Measurements from ENCODE around the gene AOPEP. TPM values are rescaled to one million over a fixed set of nuclear protein-coding genes. Genes with fewer than 3 reads are reported as not detected.

Gene AOPEP
- total and polyA plus RNA-seq, 2 of the 13 experiments (the other 11 are each of a cell fraction or from before 2014, with no cell fraction given) = 22.2 to 41.6 TPM

DNA sequence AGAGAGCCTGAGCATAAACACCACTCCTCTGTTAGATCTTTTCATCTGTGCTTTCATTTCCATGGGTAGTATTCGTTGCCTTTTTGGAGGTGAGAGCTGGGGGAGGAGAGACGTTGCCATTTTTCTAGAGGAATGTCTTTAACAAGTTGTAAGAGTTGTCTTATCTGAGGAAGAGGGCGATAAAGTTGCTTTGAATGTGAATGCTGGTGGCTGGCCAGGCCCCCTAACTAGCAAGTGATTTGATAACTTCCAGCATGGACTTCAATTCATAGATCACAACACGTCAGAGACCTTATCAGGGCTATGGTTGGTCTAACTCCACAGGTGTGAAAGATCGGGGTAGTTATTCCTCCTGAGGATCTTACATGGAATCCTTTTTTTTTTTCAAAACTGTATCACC lies 30.0 kb upstream of the AOPEP start:
- ChIA-PET CTCF (ENCODE audit: low intra/inter-chr PET ratio, low total read pairs) (no interaction called here), POLR2A (interaction anchor here (1.1 to 2.2 kb wide), 2 partner anchors 10 to 30 kb away, joined by 5 to 7 read pairs; partner anchors contain the start of gene AOPEP)
- Histone ChIP-seq H4K20me1 (ENCODE audit: insufficient read depth, low read length) (no peaks in the 10 kb centered on the region), H3K9ac (ENCODE audit: insufficient read depth, low read depth, low read length) (no peak overlapping the region), H3K27me3 (ENCODE audit: control insufficient read depth in 1 of 2, insufficient read depth in 2 of 2, low read length in 2 of 2) (no peaks in the 10 kb centered on the region), H3K27ac (ENCODE audit: extremely low read length, insufficient read depth, low read length) (no peak overlapping the region), H3K4me3 (replicated peaks in 1 of 3; ENCODE audit: insufficient read depth in 1 of 3, low read depth in 2 of 3, low read length in 3 of 3) (no peak overlapping the region), H3K36me3 (replicated peaks in 1 of 2; ENCODE audit: control insufficient read depth in 1 of 2, insufficient read depth in 2 of 2, low read length in 2 of 2) (no peaks in the 10 kb centered on the region), H3K4me2 (ENCODE audit: low read depth, low read length) (no peak overlapping the region), H3K79me2 (ENCODE audit: insufficient read depth, low read length) (no peaks in the 10 kb centered on the region), H3K9me3 (ENCODE audit: low read length) (no peaks in the 10 kb centered on the region), H3K4me1 (ENCODE audit: insufficient read depth, low read length) (peaks cover 56% of the 10 kb centered on the region), H2AFZ (ENCODE audit: low read length) (no peak overlapping the region)
- no TSS peak for BruUV-seq (replicated peaks)
- WGBS (ENCODE audit: low lambda C conversion rate) = 77% methylated on average over 5 of the region's 5 CpGs
- DNase-seq (ENCODE audit: low spot score) = no peak
- intact Hi-C loops (cut with micrococcal nuclease; ENCODE audit: unreplicated experiment) = no loop called here
- in situ Hi-C loops (cut with HindIII; ENCODE audit: extremely low pct_ligation_motif_present, low pct_unique_long_range_greater_than_20kb) = no loop called here
- no peak for ATAC-seq
- FAIRE-seq = no peak
- TF ChIP-seq, protein P1, sequence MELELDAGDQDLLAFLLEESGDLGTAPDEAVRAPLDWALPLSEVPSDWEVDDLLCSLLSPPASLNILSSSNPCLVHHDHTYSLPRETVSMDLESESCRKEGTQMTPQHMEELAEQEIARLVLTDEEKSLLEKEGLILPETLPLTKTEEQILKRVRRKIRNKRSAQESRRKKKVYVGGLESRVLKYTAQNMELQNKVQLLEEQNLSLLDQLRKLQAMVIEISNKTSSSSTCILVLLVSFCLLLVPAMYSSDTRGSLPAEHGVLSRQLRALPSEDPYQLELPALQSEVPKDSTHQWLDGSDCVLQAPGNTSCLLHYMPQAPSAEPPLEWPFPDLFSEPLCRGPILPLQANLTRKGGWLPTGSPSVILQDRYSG (CRISPR knock-in tag; IDR thresholded peaks at IDR 0.05) = no peak
- TF ChIP-seq, protein P2, sequence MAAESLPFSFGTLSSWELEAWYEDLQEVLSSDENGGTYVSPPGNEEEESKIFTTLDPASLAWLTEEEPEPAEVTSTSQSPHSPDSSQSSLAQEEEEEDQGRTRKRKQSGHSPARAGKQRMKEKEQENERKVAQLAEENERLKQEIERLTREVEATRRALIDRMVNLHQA (CRISPR knock-in tag; IDR thresholded peaks at IDR 0.05) = no peak
- TF ChIP-seq IRF2 (CRISPR knock-in tag; IDR thresholded peaks at IDR 0.05) (no peak), AGO1 (IDR thresholded peaks at IDR 0.05; ENCODE audit: low read depth, low read length, poor library complexity, severe bottlenecking) (no peak), NBN (conservative IDR thresholded peaks at IDR 0.05) (no peak)
- TF ChIP-seq, protein P3, sequence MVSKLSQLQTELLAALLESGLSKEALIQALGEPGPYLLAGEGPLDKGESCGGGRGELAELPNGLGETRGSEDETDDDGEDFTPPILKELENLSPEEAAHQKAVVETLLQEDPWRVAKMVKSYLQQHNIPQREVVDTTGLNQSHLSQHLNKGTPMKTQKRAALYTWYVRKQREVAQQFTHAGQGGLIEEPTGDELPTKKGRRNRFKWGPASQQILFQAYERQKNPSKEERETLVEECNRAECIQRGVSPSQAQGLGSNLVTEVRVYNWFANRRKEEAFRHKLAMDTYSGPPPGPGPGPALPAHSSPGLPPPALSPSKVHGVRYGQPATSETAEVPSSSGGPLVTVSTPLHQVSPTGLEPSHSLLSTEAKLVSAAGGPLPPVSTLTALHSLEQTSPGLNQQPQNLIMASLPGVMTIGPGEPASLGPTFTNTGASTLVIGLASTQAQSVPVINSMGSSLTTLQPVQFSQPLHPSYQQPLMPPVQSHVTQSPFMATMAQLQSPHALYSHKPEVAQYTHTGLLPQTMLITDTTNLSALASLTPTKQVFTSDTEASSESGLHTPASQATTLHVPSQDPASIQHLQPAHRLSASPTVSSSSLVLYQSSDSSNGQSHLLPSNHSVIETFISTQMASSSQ (IDR thresholded peaks at IDR 0.05; ENCODE audit: low read depth) = no peak
- TF ChIP-seq, protein P3 (CRISPR knock-in tag; IDR thresholded peaks at IDR 0.05; ENCODE audit: borderline replicate concordance) = no peak
